ENCODE results near the gene STAG3.

The STAG3 gene

DNA sequence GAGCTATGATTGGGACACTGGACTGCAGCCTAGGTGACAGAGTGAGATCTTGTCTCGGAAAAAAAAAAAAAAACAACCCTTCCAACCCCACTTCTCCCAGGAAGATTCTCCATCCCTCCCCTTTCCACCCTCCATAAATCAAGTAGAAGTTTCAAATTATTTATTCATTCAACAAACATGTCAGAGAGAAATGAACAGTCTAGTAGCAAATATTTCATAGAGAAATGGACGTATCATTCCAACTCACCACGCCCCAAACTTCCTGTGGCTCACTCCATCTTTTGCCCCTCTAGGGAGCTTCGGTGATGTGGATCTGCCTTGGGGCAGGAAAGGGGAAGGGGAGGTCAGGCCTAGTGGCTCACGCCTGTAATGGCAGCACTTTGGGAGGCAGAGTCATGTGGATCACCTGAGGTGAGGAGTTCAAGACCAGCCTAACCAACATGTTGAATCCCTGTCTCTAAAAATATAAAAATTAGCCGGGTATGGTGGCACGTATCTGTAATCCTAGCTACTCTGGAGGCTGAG is 18.6 kb upstream of the STAG3 start:
- Histone ChIP-seq H3K4me2 (ENCODE audit: low read depth, low read length, poor library complexity, severe bottlenecking) (peak overlapping the region; percentile 92), H3K27me3 (ENCODE audit: insufficient read depth, low read length, poor library complexity, severe bottlenecking) (no peaks in the 10 kb centered on the region), H3K36me3 (ENCODE audit: insufficient read depth, low read length) (peaks cover 5% of the 10 kb centered on the region; the same call in 1 of the 2 replicates), H3K79me2 (ENCODE audit: insufficient read depth, low read length) (peaks cover 24% of the 10 kb centered on the region), H3K9me3 (ENCODE audit: insufficient read depth, low read depth, low read length) (no peaks in the 10 kb centered on the region), H3K9me2 (replicated peaks; ENCODE audit: low read depth, low read length) (no peaks in the 10 kb centered on the region), H3F3A (ENCODE audit: low read depth) (peaks cover 1% of the 10 kb centered on the region; the same call in 1 of the 2 replicates), H2AFZ (ENCODE audit: low read length) (peak overlapping the region; percentile 93), H4K20me1 (ENCODE audit: insufficient read depth, low read length, poor library complexity, severe bottlenecking) (peaks cover 12% of the 10 kb centered on the region), H3K4me3 (ENCODE audit: low read length, poor library complexity, severe bottlenecking) (peak overlapping the region; percentile 90), H3K9ac (ENCODE audit: low read depth, low read length, poor library complexity, severe bottlenecking) (peak overlapping the region; percentile 86), H3K4me1 (ENCODE audit: insufficient read depth, low read length, poor library complexity, severe bottlenecking) (peaks cover 19% of the 10 kb centered on the region)
- TF ChIP-seq, protein P1, sequence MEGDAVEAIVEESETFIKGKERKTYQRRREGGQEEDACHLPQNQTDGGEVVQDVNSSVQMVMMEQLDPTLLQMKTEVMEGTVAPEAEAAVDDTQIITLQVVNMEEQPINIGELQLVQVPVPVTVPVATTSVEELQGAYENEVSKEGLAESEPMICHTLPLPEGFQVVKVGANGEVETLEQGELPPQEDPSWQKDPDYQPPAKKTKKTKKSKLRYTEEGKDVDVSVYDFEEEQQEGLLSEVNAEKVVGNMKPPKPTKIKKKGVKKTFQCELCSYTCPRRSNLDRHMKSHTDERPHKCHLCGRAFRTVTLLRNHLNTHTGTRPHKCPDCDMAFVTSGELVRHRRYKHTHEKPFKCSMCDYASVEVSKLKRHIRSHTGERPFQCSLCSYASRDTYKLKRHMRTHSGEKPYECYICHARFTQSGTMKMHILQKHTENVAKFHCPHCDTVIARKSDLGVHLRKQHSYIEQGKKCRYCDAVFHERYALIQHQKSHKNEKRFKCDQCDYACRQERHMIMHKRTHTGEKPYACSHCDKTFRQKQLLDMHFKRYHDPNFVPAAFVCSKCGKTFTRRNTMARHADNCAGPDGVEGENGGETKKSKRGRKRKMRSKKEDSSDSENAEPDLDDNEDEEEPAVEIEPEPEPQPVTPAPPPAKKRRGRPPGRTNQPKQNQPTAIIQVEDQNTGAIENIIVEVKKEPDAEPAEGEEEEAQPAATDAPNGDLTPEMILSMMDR (conservative IDR thresholded peaks at IDR 0.05; ENCODE audit: low read length), result no peak; the same call in 1 of the 2 replicates
- TF ChIP-seq EZH2phosphoT487 (IDR thresholded peaks at IDR 0.05; ENCODE audit: borderline replicate concordance), result no peak

DNA sequence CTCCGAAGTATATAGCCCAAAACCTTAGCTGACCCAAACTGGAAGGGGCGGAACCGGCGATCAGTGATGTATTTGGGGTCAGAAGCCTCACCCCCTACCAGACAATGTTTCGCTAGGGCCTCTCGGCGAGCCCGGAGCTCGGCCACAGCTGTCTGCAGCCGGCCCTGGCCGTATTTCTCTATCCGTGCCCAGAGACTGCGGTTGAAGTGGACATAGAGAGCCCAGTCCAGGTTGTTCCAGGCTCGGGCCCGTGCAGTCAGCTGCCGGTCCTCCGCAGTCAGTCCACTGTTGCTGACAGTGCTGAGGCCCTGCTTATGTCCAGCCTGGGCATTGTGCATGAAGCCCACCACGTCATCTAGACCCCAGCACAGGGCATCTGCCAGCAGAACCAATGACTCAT is 17.7 kb upstream of the STAG3 start:
- Histone ChIP-seq H2AFZ (ENCODE audit: low read length) (no peak overlapping the region), H3K79me2 (ENCODE audit: insufficient read depth, low read length) (peaks cover 24% of the 10 kb centered on the region), H3K9me2 (replicated peaks; ENCODE audit: low read depth, low read length) (no peaks in the 10 kb centered on the region), H3K4me3 (ENCODE audit: low read length, poor library complexity, severe bottlenecking) (no peak overlapping the region), H3K4me1 (ENCODE audit: insufficient read depth, low read length, poor library complexity, severe bottlenecking) (peaks cover 19% of the 10 kb centered on the region), H3K36me3 (ENCODE audit: insufficient read depth, low read length) (peaks cover 2% of the 10 kb centered on the region; the same call in 1 of the 2 replicates), H3K27me3 (ENCODE audit: insufficient read depth, low read length, poor library complexity, severe bottlenecking) (no peaks in the 10 kb centered on the region), H3K9me3 (ENCODE audit: insufficient read depth, low read depth, low read length) (no peaks in the 10 kb centered on the region), H3F3A (ENCODE audit: low read depth) (no peaks in the 10 kb centered on the region), H3K9ac (ENCODE audit: low read depth, low read length, poor library complexity, severe bottlenecking) (no peak overlapping the region), H4K20me1 (ENCODE audit: insufficient read depth, low read length, poor library complexity, severe bottlenecking) (peaks cover 12% of the 10 kb centered on the region), H3K4me2 (ENCODE audit: low read depth, low read length, poor library complexity, severe bottlenecking) (no peak overlapping the region)
- TF ChIP-seq, protein P1 (conservative IDR thresholded peaks at IDR 0.05; ENCODE audit: low read length), result no peak
- TF ChIP-seq EZH2phosphoT487 (IDR thresholded peaks at IDR 0.05; ENCODE audit: borderline replicate concordance), result no peak

DNA sequence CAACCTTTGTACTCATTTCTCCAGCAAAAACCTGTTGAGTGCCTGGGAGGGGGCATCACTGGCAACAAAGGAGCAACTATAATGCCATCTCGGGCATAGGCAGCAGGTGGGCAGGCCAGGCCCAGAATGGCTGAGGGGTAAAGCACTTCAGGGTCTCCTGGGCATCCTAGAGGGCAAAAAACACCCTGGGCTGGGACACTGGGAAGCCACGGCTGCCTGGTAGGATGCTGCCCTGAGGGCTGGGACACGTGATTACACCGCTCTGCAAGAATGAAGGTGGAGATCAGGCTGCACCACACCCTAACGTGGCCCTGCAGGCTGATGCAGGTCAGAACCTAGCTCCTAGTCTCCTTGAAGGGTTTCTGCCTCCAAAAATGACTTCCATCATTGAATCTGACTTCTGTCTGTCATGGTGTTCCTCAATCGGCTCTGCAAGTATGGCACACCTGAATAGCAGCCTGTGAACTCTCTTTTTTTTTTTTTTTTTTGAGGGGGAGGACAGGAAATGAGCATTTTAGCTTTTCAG is 14.6 kb upstream of the STAG3 start:
- Histone ChIP-seq H3K27me3 (ENCODE audit: insufficient read depth, low read length, poor library complexity, severe bottlenecking) (no peaks in the 10 kb centered on the region), H2AFZ (ENCODE audit: low read length) (no peak overlapping the region), H3K9ac (ENCODE audit: low read depth, low read length, poor library complexity, severe bottlenecking) (no peak overlapping the region), H3K79me2 (ENCODE audit: insufficient read depth, low read length) (peaks cover 10% of the 10 kb centered on the region), H3K9me2 (replicated peaks; ENCODE audit: low read depth, low read length) (no peaks in the 10 kb centered on the region), H4K20me1 (ENCODE audit: insufficient read depth, low read length, poor library complexity, severe bottlenecking) (peaks cover 4% of the 10 kb centered on the region), H3K4me3 (ENCODE audit: low read length, poor library complexity, severe bottlenecking) (no peak overlapping the region), H3K4me2 (ENCODE audit: low read depth, low read length, poor library complexity, severe bottlenecking) (no peak overlapping the region), H3K4me1 (ENCODE audit: insufficient read depth, low read length, poor library complexity, severe bottlenecking) (peaks cover 8% of the 10 kb centered on the region), H3K36me3 (ENCODE audit: insufficient read depth, low read length) (no peaks in the 10 kb centered on the region), H3F3A (ENCODE audit: low read depth) (no peaks in the 10 kb centered on the region), H3K9me3 (ENCODE audit: insufficient read depth, low read depth, low read length) (no peaks in the 10 kb centered on the region)
- TF ChIP-seq, protein P1 (conservative IDR thresholded peaks at IDR 0.05; ENCODE audit: low read length), result no peak
- no peak for TF ChIP-seq EZH2phosphoT487 (IDR thresholded peaks at IDR 0.05; ENCODE audit: borderline replicate concordance)
